Transverse colon (tissue), 4 donors: ENCODE data around the gene INO80. TPM values are rescaled to one million over a fixed set of nuclear protein-coding genes. Genes with fewer than 3 reads are reported as not detected.
A peak's percentile ranks its signal among the peaks of the same experiment; 100 is the strongest.

Source experiments
- DNase-seq: peaks from one replicate; pipeline ENCODE4 v3.0.0-alpha.2; 2019
- H3K27ac ChIP-seq, 4 donors: fragments of 200-600 bp; sonication (generic); 2 replicates each; pipeline ENCODE4 v1.5.1; 2016 to 2018; ENCODE audit warnings: inconsistent platforms in 4 of 4
- H3K27me3 ChIP-seq: fragments of 200-600 bp; sonication (generic); 2 replicates; pipeline ENCODE4 v1.5.1; 2017; ENCODE audit warnings: inconsistent platforms
- H3K36me3 ChIP-seq, 4 donors: fragments of 200-600 bp; sonication (generic); 2 replicates each; pipeline ENCODE4 v1.5.1; 2017 to 2019; ENCODE audit warnings: inconsistent platforms in 4 of 4
- H3K4me1 ChIP-seq, 4 donors: fragments of 200-600 bp; sonication (generic); 2 replicates each; pipeline ENCODE4 v1.5.1; 2017 to 2020; ENCODE audit warnings: inconsistent platforms in 4 of 4
- H3K4me3 ChIP-seq, 4 donors: fragments of 200-600 bp; sonication (generic); 1 replicate in 1 of 4; 2 replicates in 3 of 4; pipeline versions ENCODE4 v1.5.1 to v1.6.1; 2017 to 2019; ENCODE audit warnings: inconsistent platforms in 4 of 4
- H3K9me3 ChIP-seq, 2 donors: fragments of 200-600 bp; sonication (generic); 2 replicates each; pipeline ENCODE4 v1.5.1; 2017 to 2019; ENCODE audit warnings: inconsistent platforms in 2 of 2
- CTCF ChIP-seq, 5 experiments: fragments of 200-600 bp in 3 of 5; fragments of 450-650 bp in 2 of 5; sonication (generic) in 3 of 5; IDR thresholded peaks; 1 replicate in 2 of 5; 2 replicates in 3 of 5; pipeline ENCODE4 v1.5.1; 2016 to 2017; ENCODE audit warnings: antibody characterized with exemption in 5 of 5, inconsistent platforms in 3 of 5, mild to moderate bottlenecking in 2 of 5, moderate library complexity in 1 of 5
- EP300 ChIP-seq: sonication (generic); formaldehyde crosslinking; IDR thresholded peaks from one replicate; pipeline ENCODE4 v1.6.1; 2017; ENCODE audit warnings: antibody characterized with exemption, low read depth
- POLR2A ChIP-seq: fragments of 450-650 bp; IDR thresholded peaks from one replicate; pipeline ENCODE4 v1.6.1; 2016; ENCODE audit warnings: antibody characterized with exemption, mild to moderate bottlenecking, moderate library complexity
- POLR2AphosphoS5 ChIP-seq, 3 donors: sonication (generic); formaldehyde crosslinking; IDR thresholded peaks; one replicate each; pipeline ENCODE4 v1.6.1; 2016; ENCODE audit warnings: antibody characterized with exemption in 3 of 3
- WGBS, 2 donors: methylation state at CpG; one replicate each; pipeline ENCODE4 v1.1.5; 2018; ENCODE audit warnings: low coverage in 1 of 2; 5-methylcytosine and 5-hydroxymethylcytosine counted together
- in situ Hi-C, 4 donors: fragments of 200-750 bp; cut with MboI; loops; one replicate each; pipeline versions ENCODE4 v1.15.0 to v1.15.1; 2017; ENCODE audit warnings: low sequenced_read_pairs in 3 of 4, low pct_ligation_motif_present in 1 of 4, low pct_unique_long_range_greater_than_20kb in 1 of 4
- intact Hi-C: fragments of 100-400 bp; cut with DNase I; formaldehyde crosslinking; loops from one replicate; pipeline ENCODE4 v1.15.1; 2023; ENCODE audit warnings: low total_unique reads
- total RNA-seq, 4 donors: library from RNA; depleted of rRNA; stranded (reverse); fragments of >200 nt; gene quantifications; one replicate each; pipeline ENCODE4 v1.1.0, GENCODE V29; 2016

INO80 gene
- total RNA-seq, 4 donors from 2014 or later, result 21.8 to 69.1 (median 29.8) TPM

GRCh38 chr15:41032079-41032328, 84.1 kb downstream of the INO80 start:
- no peaks in the 10 kb centered on the region for H3K4me1 ChIP-seq
- no peaks in the 10 kb centered on the region for H3K9me3 ChIP-seq
- H3K4me3 ChIP-seq, result no peak overlapping the region
- TF ChIP-seq CTCF (IDR thresholded peaks at IDR 0.05), result no peak
- DNase-seq, result no peak
- peaks cover 0 to 5% (median 0%) of the 10 kb centered on the region in 4 donors for H3K36me3 ChIP-seq
- intact Hi-C loops (no loop called here), in situ Hi-C loops (no loop called here)
- no peaks in the 10 kb centered on the region for H3K27me3 ChIP-seq
- WGBS, 2 donors, result 86 to 96% methylated on average over 1 of the region's 1 CpG
- no peak overlapping the region for H3K27ac ChIP-seq

GRCh38 chr15:41031232-41032078, 84.6 kb downstream of the INO80 start:
- DNase-seq, result no peak
- Histone ChIP-seq H3K36me3 (peaks cover 0 to 8% (median 0%) of the 10 kb centered on the region in 4 donors), H3K27ac (no peak overlapping the region), H3K9me3 (no peaks in the 10 kb centered on the region), H3K27me3 (no peaks in the 10 kb centered on the region), H3K4me3 (no peak overlapping the region), H3K4me1 (no peaks in the 10 kb centered on the region)
- in situ Hi-C loops (no loop called here), intact Hi-C loops (no loop called here)
- TF ChIP-seq CTCF (IDR thresholded peaks at IDR 0.05), result no peak
- no peak for TF ChIP-seq EP300
- TF ChIP-seq POLR2A, result no peak
- no peak for TF ChIP-seq POLR2AphosphoS5 (IDR thresholded peaks at IDR 0.05)
- 80% methylated on average over 1 to 5 of the region's 5 CpGs for WGBS, 2 donors

DNA sequence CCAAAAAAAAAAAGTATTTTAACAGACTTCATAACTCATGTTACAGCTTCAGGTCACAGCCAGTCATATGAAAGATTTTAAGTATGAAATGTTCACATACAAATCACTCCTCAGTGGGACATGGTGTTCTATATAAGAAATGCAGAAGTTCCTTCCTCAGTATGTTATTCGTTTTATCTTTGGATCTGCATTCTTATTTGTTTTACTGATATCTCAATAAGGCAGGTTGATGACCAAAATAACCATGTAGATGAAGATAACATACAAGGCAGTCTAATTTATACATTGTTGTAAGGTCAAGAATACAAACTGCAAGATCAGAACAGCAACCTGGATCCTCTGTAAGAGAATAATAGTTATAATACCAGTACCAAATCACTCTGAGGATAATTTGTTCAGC, 87.2 kb downstream of the INO80 start:
- no peak for TF ChIP-seq POLR2A
- no peak for TF ChIP-seq CTCF (IDR thresholded peaks at IDR 0.05)
- no peak for TF ChIP-seq POLR2AphosphoS5 (IDR thresholded peaks at IDR 0.05)
- no peak for TF ChIP-seq EP300
- DNase-seq, result no peak
- no peak overlapping the region for H3K27ac ChIP-seq
- in situ Hi-C loops, result loop anchor here in 3 of 4 donors (10.0 kb wide), 1 partner anchor 124 kb away; no protein-coding TSS in a partner anchor
- H3K27me3 ChIP-seq, result no peaks in the 10 kb centered on the region
- intact Hi-C loops, result no loop called here
- peaks cover 0 to 15% (median 4%) of the 10 kb centered on the region in 4 donors for H3K4me1 ChIP-seq
- H3K4me3 ChIP-seq, result no peak overlapping the region
- peaks cover 0 to 8% (median 0%) of the 10 kb centered on the region in 4 donors for H3K36me3 ChIP-seq
- WGBS, 2 donors, result 71 to 80% methylated on average over 1 of the region's 1 CpG
- H3K9me3 ChIP-seq, result no peaks in the 10 kb centered on the region

DNA sequence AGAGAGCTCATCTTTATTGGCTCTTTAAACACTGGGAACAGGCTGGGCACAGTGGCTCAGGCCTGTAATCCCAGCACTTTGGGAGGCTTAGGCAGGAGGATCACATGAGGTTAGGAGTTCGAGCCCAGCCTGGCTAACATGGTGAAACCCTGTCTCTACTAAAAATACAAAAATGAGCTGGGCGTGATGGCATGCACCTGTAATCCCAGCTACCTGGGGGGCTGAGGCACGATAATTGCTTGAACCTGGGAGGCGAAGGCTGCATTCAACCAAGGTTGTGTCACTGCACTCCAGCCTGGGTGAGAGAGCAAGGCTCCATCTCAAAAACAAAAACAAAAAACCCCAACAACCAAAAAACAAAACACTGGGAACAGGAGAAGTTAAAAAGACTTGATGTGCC, 90.7 kb downstream of the INO80 start:
- intact Hi-C loops, result no loop called here

More for the DNA sequence above, 90.7 kb downstream of the INO80 start:
- TF ChIP-seq CTCF (IDR thresholded peaks at IDR 0.05) (no peak), POLR2A (no peak), POLR2AphosphoS5 (IDR thresholded peaks at IDR 0.05) (no peak), EP300 (no peak)
- H3K27ac ChIP-seq, result peak overlapping the region in 2 of 4 donors; percentile 13 to 60
- H3K27me3 ChIP-seq, result no peaks in the 10 kb centered on the region
- peaks cover 0 to 20% (median 4%) of the 10 kb centered on the region in 4 donors for H3K4me1 ChIP-seq
- in situ Hi-C loops, result loop anchor here in 3 of 4 donors (10.0 kb wide), 1 partner anchor 121 kb away; no protein-coding TSS in a partner anchor
- 94% methylated on average over 4 of the region's 4 CpGs; no CpG with 5 or more reads in 1 of the 2 donors for whole genome bisulfite sequencing, 2 donors
- no peak for DNase-seq
- H3K4me3 ChIP-seq, result no peak overlapping the region
- no peaks in the 10 kb centered on the region for H3K9me3 ChIP-seq
- peaks cover 0 to 13% (median 0%) of the 10 kb centered on the region in 4 donors for H3K36me3 ChIP-seq
